Measurements from ENCODE around the gene ITGB1.

DNA sequence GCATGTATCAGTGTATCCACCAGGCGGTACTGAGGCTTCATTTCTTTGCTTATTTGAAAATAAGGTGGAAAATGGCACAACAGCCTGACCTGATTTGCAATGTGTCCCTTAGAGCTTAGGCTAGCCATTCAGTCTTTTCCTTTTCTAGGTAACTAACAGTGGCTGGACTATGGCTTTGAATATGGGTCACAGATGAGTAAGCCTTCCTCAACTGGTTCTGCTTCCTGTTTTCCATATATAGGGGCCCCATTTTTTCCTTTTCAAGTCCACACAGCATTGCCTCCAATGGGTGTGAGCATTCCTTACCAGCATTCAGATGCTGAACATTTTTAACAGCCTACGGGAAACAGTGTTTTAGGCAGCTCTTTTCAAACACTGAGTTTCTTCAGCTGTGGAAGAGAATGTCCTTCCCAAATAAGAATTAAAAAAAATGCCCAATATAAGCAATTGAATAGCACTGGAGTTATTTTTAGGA, 3.9 kb upstream of the ITGB1 start:
- TF ChIP-seq CTCF (conservative IDR thresholded peaks at IDR 0.05 in 1 of 2, IDR thresholded peaks at IDR 0.05 in 1 of 2; ENCODE audit: extremely low read depth in 1 of 2, insufficient read depth in 1 of 2, low read depth in 1 of 2, low read length in 2 of 2) (no peak), EZH2 (IDR thresholded peaks at IDR 0.05; ENCODE audit: borderline replicate concordance, low read length) (no peak)

Measured in mammary epithelial cell (primary cell).